ENCODE data around the gene SLC27A3.

SLC27A3 gene

DNA sequence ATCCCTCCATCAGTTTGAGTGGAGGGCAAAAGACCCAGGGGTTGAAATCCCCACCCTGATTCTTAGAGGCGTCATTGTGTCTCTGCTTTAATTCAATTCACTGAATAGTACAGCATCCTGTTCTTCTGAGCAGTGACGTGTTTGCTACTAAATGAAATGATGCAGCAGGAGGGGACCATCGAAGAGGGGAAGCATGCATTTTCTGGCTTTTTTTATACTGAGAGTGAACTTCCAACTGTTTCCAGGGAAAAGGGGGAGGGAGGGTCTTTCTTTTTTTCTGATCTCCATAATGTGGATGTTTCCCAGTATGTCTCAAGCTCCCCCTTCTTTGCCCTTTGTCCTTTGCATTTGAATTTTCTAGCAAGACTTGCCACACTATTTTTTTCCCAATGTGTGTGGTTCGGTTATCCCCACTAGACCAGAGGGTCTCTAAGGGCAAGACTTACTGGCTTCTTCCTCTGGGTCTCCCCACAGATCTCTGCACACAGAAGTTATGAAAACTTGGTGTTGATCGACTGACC lies 44.7 kb upstream of the SLC27A3 start:
- Histone ChIP-seq H3K36me3 (ENCODE audit: control insufficient read depth, low read length) (peaks cover 18% of the 10 kb centered on the region), H3F3A (ENCODE audit: control insufficient read depth, insufficient read depth) (no peaks in the 10 kb centered on the region), H3K27me3 (ENCODE audit: control insufficient read depth, low read length) (no peaks in the 10 kb centered on the region), H3K9me3 (ENCODE audit: control insufficient read depth, insufficient read depth, low read length) (no peaks in the 10 kb centered on the region), H4K20me1 (ENCODE audit: control insufficient read depth, insufficient read depth, low read depth, low read length) (no peaks in the 10 kb centered on the region), H3K27ac (ENCODE audit: low read depth, low read length) (no peak overlapping the region), H3K4me3 (ENCODE audit: low read length) (peak overlapping the region; percentile 99), H3K79me2 (ENCODE audit: control insufficient read depth, low read length) (peaks cover 32% of the 10 kb centered on the region), H3K9me2 (replicated peaks; ENCODE audit: control insufficient read depth, low read length) (no peaks in the 10 kb centered on the region), H3K4me2 (ENCODE audit: low read length) (peak overlapping the region; percentile 100), H3K4me1 (ENCODE audit: control insufficient read depth, low read length) (peaks cover 33% of the 10 kb centered on the region)
- no peak for TF ChIP-seq EZH2phosphoT487 (IDR thresholded peaks at IDR 0.05; ENCODE audit: borderline replicate concordance, low read length)
- TF ChIP-seq, protein P1, sequence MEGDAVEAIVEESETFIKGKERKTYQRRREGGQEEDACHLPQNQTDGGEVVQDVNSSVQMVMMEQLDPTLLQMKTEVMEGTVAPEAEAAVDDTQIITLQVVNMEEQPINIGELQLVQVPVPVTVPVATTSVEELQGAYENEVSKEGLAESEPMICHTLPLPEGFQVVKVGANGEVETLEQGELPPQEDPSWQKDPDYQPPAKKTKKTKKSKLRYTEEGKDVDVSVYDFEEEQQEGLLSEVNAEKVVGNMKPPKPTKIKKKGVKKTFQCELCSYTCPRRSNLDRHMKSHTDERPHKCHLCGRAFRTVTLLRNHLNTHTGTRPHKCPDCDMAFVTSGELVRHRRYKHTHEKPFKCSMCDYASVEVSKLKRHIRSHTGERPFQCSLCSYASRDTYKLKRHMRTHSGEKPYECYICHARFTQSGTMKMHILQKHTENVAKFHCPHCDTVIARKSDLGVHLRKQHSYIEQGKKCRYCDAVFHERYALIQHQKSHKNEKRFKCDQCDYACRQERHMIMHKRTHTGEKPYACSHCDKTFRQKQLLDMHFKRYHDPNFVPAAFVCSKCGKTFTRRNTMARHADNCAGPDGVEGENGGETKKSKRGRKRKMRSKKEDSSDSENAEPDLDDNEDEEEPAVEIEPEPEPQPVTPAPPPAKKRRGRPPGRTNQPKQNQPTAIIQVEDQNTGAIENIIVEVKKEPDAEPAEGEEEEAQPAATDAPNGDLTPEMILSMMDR (IDR thresholded peaks at IDR 0.05; ENCODE audit: low read depth, low read length, poor library complexity, severe bottlenecking) = no peak

GRCh38 chr1:153733970-153734369 lies 41.2 kb upstream of the SLC27A3 start:
- H3K4me3 ChIP-seq (ENCODE audit: low read length) = no peak overlapping the region
- TF ChIP-seq EZH2phosphoT487 (IDR thresholded peaks at IDR 0.05; ENCODE audit: borderline replicate concordance, low read length) = no peak
- TF ChIP-seq, protein P1 (IDR thresholded peaks at IDR 0.05; ENCODE audit: low read depth, low read length, poor library complexity, severe bottlenecking) = no peak
- H3K9me3 ChIP-seq (ENCODE audit: control insufficient read depth, insufficient read depth, low read length) = no peaks in the 10 kb centered on the region
- H3K4me1 ChIP-seq (ENCODE audit: control insufficient read depth, low read length) = peaks cover 22% of the 10 kb centered on the region
- H3K4me2 ChIP-seq (ENCODE audit: low read length) = no peak overlapping the region
- H3F3A ChIP-seq (ENCODE audit: control insufficient read depth, insufficient read depth) = no peaks in the 10 kb centered on the region
- H3K9me2 ChIP-seq (replicated peaks; ENCODE audit: control insufficient read depth, low read length) = no peaks in the 10 kb centered on the region
- H3K79me2 ChIP-seq (ENCODE audit: control insufficient read depth, low read length) = peaks cover 26% of the 10 kb centered on the region
- no peak overlapping the region for H3K27ac ChIP-seq (ENCODE audit: low read depth, low read length)
- H3K27me3 ChIP-seq (ENCODE audit: control insufficient read depth, low read length) = no peaks in the 10 kb centered on the region
- peaks cover 16% of the 10 kb centered on the region for H3K36me3 ChIP-seq (ENCODE audit: control insufficient read depth, low read length)
- H4K20me1 ChIP-seq (ENCODE audit: control insufficient read depth, insufficient read depth, low read depth, low read length) = no peaks in the 10 kb centered on the region

DNA sequence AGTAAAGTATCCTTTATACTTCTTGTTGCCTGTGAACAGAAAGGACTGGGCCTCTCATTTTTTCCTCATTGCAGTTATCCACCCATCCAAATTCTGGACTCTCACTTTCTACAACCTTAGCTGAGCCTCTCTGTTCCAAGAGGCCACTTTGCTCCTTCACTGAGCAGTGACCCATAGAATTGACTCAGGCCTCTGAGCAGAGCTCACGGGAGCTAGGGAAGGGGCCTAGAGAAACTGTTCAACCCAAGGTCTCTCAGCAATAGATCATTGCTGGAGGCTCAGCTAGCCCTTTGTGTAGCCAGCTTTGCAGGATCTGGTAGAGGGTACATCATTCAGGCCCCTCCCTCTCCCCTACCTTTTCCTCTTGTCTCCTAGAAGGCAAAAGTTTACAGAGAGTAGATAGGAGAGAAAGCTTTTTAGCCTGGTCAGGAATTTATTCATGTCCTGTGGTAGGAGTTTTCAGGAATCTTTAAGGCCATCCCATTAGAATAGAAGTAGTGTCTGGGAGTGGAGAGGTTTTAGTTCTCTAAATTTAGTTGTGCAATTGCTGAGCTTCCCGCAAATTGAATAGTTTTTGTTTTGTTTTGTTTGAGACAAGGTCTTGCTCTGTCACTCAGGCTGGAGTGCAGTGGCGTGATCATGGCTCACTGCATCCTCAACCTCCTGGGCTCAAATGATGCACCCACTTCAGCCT lies 40.7 kb upstream of the SLC27A3 start:
- Histone ChIP-seq H3K9me3 (ENCODE audit: control insufficient read depth, insufficient read depth, low read length) (no peaks in the 10 kb centered on the region), H3K27ac (ENCODE audit: low read depth, low read length) (no peak overlapping the region), H3K4me1 (ENCODE audit: control insufficient read depth, low read length) (peaks cover 17% of the 10 kb centered on the region)

More for the DNA sequence above, 40.7 kb upstream of the SLC27A3 start:
- Histone ChIP-seq H3K4me3 (ENCODE audit: low read length) (no peak overlapping the region), H4K20me1 (ENCODE audit: control insufficient read depth, insufficient read depth, low read depth, low read length) (no peaks in the 10 kb centered on the region), H3K79me2 (ENCODE audit: control insufficient read depth, low read length) (peaks cover 20% of the 10 kb centered on the region), H3K36me3 (ENCODE audit: control insufficient read depth, low read length) (peaks cover 16% of the 10 kb centered on the region), H3K4me2 (ENCODE audit: low read length) (no peak overlapping the region), H3K27me3 (ENCODE audit: control insufficient read depth, low read length) (no peaks in the 10 kb centered on the region), H3K9me2 (replicated peaks; ENCODE audit: control insufficient read depth, low read length) (no peaks in the 10 kb centered on the region), H3F3A (ENCODE audit: control insufficient read depth, insufficient read depth) (no peaks in the 10 kb centered on the region)
- TF ChIP-seq, protein P1 (IDR thresholded peaks at IDR 0.05; ENCODE audit: low read depth, low read length, poor library complexity, severe bottlenecking) = no peak
- TF ChIP-seq EZH2phosphoT487 (IDR thresholded peaks at IDR 0.05; ENCODE audit: borderline replicate concordance, low read length) = no peak
